HuH-7 (cell line): ENCODE results near the gene CCDC91.

ENCODE experiments used
- DNase-seq: peaks from one replicate; pipeline ENCODE4 v3.0.0; 2011; ENCODE audit warnings: low spot score

CCDC91 gene

DNA sequence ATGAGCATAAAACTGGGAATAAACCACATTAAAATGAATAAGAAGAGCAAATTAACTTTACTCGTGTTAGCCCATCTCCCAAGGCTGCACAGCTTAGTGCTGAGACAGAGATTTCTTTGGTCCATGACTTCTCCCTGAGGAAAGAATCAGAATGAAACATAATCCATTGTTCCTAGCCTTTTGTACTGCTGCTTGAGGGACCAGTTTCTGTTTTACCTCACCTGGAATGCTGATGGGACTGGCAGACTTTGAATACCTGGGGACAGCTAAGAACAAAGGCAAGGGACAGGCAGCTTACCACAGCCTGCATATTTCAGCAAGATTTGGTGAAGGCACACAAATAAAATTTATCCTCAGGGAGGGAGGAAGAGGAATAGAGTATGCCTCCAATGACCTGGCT is 401.6 kb downstream of the CCDC91 start:
- no peak for DNase-seq
